ENCODE measurements around the gene TPRA1. TPM values are rescaled to one million over a fixed set of nuclear protein-coding genes. Genes with fewer than 3 reads are reported as not detected.

Gene TPRA1
- total and polyA plus RNA-seq, 3 donors from 2014 or later, result 32.6 to 59.3 (median 55.7) TPM

DNA sequence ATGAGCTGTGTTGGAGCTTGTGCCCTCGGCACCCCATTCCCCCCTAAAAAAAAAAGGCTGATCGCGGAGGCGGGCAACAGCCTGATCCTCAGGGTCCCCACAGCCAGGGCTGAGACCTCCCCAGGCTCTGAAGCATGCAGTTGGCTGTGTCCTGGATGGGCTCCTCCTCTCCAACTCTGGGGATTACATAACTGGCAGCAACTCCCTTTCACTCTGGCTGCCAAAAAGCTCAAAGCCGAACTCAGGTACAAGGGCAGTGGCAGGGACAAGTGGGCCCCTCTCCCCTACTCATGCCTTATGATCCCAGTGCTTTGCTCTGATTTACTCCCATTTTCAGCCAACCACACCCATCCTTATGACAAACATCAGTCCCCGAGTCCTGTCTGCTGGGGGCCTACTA is 18.3 kb downstream of the TPRA1 start:
- TF ChIP-seq, protein P1, sequence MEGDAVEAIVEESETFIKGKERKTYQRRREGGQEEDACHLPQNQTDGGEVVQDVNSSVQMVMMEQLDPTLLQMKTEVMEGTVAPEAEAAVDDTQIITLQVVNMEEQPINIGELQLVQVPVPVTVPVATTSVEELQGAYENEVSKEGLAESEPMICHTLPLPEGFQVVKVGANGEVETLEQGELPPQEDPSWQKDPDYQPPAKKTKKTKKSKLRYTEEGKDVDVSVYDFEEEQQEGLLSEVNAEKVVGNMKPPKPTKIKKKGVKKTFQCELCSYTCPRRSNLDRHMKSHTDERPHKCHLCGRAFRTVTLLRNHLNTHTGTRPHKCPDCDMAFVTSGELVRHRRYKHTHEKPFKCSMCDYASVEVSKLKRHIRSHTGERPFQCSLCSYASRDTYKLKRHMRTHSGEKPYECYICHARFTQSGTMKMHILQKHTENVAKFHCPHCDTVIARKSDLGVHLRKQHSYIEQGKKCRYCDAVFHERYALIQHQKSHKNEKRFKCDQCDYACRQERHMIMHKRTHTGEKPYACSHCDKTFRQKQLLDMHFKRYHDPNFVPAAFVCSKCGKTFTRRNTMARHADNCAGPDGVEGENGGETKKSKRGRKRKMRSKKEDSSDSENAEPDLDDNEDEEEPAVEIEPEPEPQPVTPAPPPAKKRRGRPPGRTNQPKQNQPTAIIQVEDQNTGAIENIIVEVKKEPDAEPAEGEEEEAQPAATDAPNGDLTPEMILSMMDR (IDR thresholded peaks at IDR 0.05), result no peak
- TF ChIP-seq POLR2A (IDR thresholded peaks at IDR 0.05), result no peak
- no peaks in the 10 kb centered on the region for H3K9me3 ChIP-seq
- intact Hi-C loops (cut with DNase I; ENCODE audit: low total_unique reads), result loop anchor here (10.0 kb wide), 1 partner anchor 403 kb away; no protein-coding TSS in a partner anchor
- no peaks in the 10 kb centered on the region for H3K27me3 ChIP-seq
- H3K4me1 ChIP-seq, result peaks cover 6% of the 10 kb centered on the region
- no peaks in the 10 kb centered on the region for H3K36me3 ChIP-seq (ENCODE audit: low read depth, missing control alignments)
- no peak overlapping the region for H3K27ac ChIP-seq
- DNase-seq, result no peak
- 86 to 91% methylated on average over 6 of the region's 6 CpGs for WGBS, 2 donors
- no peak overlapping the region for H3K4me3 ChIP-seq

DNA sequence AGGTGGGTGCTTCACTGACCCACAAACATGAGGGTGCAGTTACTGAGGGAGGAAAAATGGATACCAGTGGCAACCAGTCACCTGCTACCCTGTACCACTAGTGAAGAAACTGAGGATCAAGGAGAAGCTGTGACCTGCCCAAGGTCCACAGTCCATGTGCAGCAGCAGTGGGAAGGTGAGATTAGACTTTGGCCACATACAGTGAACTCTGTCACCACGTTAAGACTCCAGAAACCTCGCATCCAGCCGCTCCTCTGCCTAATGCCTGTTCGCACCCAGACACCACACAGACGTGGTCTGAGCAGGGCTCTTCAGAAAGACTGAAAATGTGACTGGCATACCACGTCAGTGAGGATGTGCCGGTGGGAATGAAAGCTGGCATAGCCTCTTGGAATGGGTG is 20.0 kb downstream of the TPRA1 start:
- no peak overlapping the region for H3K27ac ChIP-seq
- H3K4me1 ChIP-seq, result peaks cover 5% of the 10 kb centered on the region
- TF ChIP-seq POLR2A (IDR thresholded peaks at IDR 0.05), result no peak
- TF ChIP-seq, protein P1 (IDR thresholded peaks at IDR 0.05), result no peak
- no peaks in the 10 kb centered on the region for H3K9me3 ChIP-seq
- no peaks in the 10 kb centered on the region for H3K27me3 ChIP-seq
- WGBS, 2 donors, result 97% methylated on average over 6 to 7 of the region's 7 CpGs
- no peak for DNase-seq
- no peaks in the 10 kb centered on the region for H3K36me3 ChIP-seq (ENCODE audit: low read depth, missing control alignments)
- H3K4me3 ChIP-seq, result no peak overlapping the region
- intact Hi-C loops (cut with DNase I; ENCODE audit: low total_unique reads), result loop anchor here (10.0 kb wide), 1 partner anchor 404 kb away; no protein-coding TSS in a partner anchor

DNA sequence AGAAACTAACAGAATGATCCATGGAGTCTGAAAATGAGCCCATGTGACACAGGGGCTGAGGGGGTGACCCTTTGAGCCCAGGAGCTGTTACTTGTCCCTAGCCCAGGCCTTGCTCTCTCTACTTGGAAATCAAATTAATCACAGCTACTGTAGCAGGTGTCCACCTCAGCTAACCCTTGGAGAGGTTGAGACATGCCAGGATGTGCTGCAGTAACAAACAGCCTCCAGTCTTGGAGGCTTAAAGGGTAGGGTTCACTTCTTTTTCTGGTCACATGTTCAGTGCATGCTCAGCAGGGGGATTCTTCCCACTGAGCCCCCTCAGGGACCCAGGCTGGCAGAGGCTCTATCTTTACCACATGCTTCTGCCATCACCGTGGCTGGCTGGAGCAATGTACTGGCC is 21.4 kb downstream of the TPRA1 start:
- Histone ChIP-seq H3K4me3 (no peak overlapping the region), H3K9me3 (no peaks in the 10 kb centered on the region), H3K4me1 (peaks cover 3% of the 10 kb centered on the region), H3K27ac (no peak overlapping the region), H3K27me3 (no peaks in the 10 kb centered on the region), H3K36me3 (ENCODE audit: low read depth, missing control alignments) (no peaks in the 10 kb centered on the region)
- TF ChIP-seq, protein P1 (IDR thresholded peaks at IDR 0.05), result no peak
- no peak for TF ChIP-seq POLR2A (IDR thresholded peaks at IDR 0.05)
- no peak for DNase-seq
- intact Hi-C loops (cut with DNase I; ENCODE audit: low total_unique reads), result no loop called here
- 94% methylated on average over 1 of the region's 1 CpG; no CpG with 5 or more reads in 1 of the 2 donors for WGBS, 2 donors

DNA sequence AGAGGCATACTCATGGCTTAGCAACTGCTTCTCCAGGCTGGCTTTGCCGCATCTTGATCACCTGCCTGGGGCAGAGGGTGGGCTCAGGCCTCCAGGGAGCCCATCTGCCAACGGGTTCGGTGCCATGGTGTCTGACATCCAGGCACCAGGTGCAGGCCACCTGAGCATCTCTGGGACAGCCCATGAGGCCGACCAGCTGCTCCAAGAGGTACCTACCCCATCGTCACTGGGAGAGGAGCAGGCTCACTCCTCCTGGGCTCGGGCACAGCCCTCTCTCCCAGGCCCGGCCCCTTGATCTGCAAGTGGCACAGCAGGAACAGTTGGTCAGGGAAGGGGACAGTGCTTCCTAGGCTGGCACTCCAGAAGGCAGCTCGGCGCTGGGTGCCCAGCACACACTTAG is 21.9 kb downstream of the TPRA1 start:
- 95% methylated on average over 4 to 9 of the region's 9 CpGs for WGBS, 2 donors
- H3K9me3 ChIP-seq, result no peaks in the 10 kb centered on the region
- TF ChIP-seq, protein P1 (IDR thresholded peaks at IDR 0.05), result no peak
- TF ChIP-seq POLR2A (IDR thresholded peaks at IDR 0.05), result no peak
- intact Hi-C loops (cut with DNase I; ENCODE audit: low total_unique reads), result no loop called here
- DNase-seq, result no peak
- no peaks in the 10 kb centered on the region for H3K27me3 ChIP-seq
- H3K36me3 ChIP-seq (ENCODE audit: low read depth, missing control alignments), result no peaks in the 10 kb centered on the region
- no peak overlapping the region for H3K27ac ChIP-seq
- no peak overlapping the region for H3K4me3 ChIP-seq
- peaks cover 3% of the 10 kb centered on the region for H3K4me1 ChIP-seq

DNA sequence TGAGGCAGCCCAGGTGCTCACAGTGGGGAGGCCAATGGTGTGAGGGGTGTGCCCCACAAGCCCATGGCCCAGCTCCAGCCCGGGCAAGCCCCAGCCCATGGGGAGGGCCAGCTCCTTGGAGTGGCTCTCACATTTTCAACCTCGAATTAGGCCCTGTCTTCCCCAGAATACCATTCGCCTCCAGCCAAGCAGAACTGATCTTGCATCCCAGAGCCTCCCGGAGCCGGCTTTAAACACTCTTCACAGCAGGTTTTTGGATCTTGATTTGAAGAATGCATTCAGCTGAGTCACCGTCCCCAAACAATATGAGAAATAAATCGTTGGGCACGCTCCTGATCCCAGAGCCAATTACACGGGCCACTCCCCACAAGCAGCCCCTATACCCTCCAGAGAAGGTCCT is 23.7 kb downstream of the TPRA1 start:
- no peak for DNase-seq
- intact Hi-C loops (cut with DNase I; ENCODE audit: low total_unique reads), result no loop called here
- H3K27ac ChIP-seq, result no peak overlapping the region
- 76 to 91% methylated on average over 6 to 9 of the region's 9 CpGs for WGBS, 2 donors
- no peak overlapping the region for H3K4me3 ChIP-seq
- H3K9me3 ChIP-seq, result no peaks in the 10 kb centered on the region
- peaks cover 3% of the 10 kb centered on the region for H3K4me1 ChIP-seq
- H3K36me3 ChIP-seq (ENCODE audit: low read depth, missing control alignments), result no peaks in the 10 kb centered on the region
- TF ChIP-seq, protein P1 (IDR thresholded peaks at IDR 0.05), result no peak
- TF ChIP-seq POLR2A (IDR thresholded peaks at IDR 0.05), result no peak
- H3K27me3 ChIP-seq, result no peaks in the 10 kb centered on the region

Data from testis (tissue), 3 donors.